ENCODE results near the gene CNN2. TPM values are rescaled to one million over a fixed set of nuclear protein-coding genes. Genes with fewer than 3 reads are reported as not detected.

The CNN2 gene
- total RNA-seq, 4 donors from 2014 or later = 60.7 to 88.2 (median 82.2) TPM

DNA sequence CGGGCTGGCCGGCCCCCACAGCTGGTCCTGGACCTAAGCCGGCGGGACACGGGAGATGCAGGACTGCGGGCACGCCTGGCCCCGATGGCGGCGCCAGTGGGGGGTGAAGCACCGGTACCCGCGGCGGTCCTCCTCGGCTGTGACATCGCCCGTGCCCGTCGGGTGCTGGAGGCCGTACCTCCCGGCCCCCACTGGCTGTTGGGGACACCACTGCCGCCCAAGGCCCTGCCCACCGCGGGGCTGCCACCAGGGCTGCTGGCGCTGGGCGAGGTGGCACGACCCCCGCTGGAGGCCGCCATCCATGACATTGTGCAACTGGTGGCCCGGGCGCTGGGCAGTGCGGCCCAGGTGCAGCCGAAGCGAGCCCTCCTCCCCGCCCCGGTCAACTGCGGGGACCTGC lies 23.1 kb upstream of the CNN2 start:
- intact Hi-C loops (cut with DNase I) = no loop called here
- Histone ChIP-seq H3K9me3 (no peaks in the 10 kb centered on the region), H3K36me3 (peaks cover 0 to 2% of the 10 kb centered on the region in 2 donors), H3K27ac (no peak overlapping the region), H3K27me3 (no peaks in the 10 kb centered on the region), H3K4me3 (replicated peaks in 1 of 3) (no peak overlapping the region), H3K4me1 (peaks cover 0 to 13% of the 10 kb centered on the region in 2 donors)
- WGBS, 2 donors = 83% methylated on average over 7 of the region's 37 CpGs; no CpG with 5 or more reads in 1 of the 2 donors
- DNase-seq = no peak
- TF ChIP-seq POLR2A (IDR thresholded peaks at IDR 0.05) = no peak
- TF ChIP-seq, protein P1, sequence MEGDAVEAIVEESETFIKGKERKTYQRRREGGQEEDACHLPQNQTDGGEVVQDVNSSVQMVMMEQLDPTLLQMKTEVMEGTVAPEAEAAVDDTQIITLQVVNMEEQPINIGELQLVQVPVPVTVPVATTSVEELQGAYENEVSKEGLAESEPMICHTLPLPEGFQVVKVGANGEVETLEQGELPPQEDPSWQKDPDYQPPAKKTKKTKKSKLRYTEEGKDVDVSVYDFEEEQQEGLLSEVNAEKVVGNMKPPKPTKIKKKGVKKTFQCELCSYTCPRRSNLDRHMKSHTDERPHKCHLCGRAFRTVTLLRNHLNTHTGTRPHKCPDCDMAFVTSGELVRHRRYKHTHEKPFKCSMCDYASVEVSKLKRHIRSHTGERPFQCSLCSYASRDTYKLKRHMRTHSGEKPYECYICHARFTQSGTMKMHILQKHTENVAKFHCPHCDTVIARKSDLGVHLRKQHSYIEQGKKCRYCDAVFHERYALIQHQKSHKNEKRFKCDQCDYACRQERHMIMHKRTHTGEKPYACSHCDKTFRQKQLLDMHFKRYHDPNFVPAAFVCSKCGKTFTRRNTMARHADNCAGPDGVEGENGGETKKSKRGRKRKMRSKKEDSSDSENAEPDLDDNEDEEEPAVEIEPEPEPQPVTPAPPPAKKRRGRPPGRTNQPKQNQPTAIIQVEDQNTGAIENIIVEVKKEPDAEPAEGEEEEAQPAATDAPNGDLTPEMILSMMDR (IDR thresholded peaks at IDR 0.05) = no peak

GRCh38 chr19:1004204-1004802 lies 22.1 kb upstream of the CNN2 start:
- no peak for DNase-seq
- Histone ChIP-seq H3K27ac (no peak overlapping the region), H3K4me1 (peaks cover 0 to 13% of the 10 kb centered on the region in 2 donors), H3K36me3 (peaks cover 0 to 10% of the 10 kb centered on the region in 2 donors), H3K27me3 (no peaks in the 10 kb centered on the region), H3K9me3 (no peaks in the 10 kb centered on the region), H3K4me3 (replicated peaks in 1 of 3) (no peak overlapping the region)
- 78 to 79% methylated on average over 10 to 20 of the region's 32 CpGs for WGBS, 2 donors
- intact Hi-C loops (cut with DNase I) = no loop called here
- no peak for TF ChIP-seq POLR2A (IDR thresholded peaks at IDR 0.05)
- TF ChIP-seq, protein P1 (IDR thresholded peaks at IDR 0.05) = no peak

DNA sequence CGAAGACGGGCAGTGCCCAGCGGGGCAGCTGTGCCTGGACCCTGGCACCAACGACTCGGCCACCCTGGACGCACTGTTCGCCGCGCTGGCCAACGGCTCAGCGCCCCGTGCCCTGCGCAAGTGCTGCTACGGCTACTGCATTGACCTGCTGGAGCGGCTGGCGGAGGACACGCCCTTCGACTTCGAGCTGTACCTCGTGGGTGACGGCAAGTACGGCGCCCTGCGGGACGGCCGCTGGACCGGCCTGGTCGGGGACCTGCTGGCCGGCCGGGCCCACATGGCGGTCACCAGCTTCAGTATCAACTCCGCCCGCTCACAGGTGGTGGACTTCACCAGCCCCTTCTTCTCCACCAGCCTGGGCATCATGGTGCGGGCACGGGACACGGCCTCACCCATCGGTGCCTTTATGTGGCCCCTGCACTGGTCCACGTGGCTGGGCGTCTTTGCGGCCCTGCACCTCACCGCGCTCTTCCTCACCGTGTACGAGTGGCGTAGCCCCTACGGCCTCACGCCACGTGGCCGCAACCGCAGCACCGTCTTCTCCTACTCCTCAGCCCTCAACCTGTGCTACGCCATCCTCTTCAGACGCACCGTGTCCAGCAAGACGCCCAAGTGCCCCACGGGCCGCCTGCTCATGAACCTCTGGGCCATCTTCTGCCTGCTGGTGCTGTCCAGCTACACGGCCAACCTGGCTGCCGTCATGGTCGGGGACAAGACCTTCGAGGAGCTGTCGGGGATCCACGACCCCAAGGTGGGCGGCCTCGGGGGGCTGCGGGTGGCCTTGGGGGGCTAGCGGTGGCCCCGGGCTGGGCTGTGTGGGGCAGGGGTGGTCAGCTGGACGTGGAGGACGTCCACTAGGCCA lies 21.4 kb upstream of the CNN2 start:
- H3K27me3 ChIP-seq = no peaks in the 10 kb centered on the region
- 90 to 93% methylated on average over 59 to 66 of the region's 70 CpGs for WGBS, 2 donors
- no peak overlapping the region for H3K27ac ChIP-seq
- TF ChIP-seq POLR2A (IDR thresholded peaks at IDR 0.05) = no peak
- TF ChIP-seq, protein P1 (IDR thresholded peaks at IDR 0.05) = no peak
- no peaks in the 10 kb centered on the region for H3K9me3 ChIP-seq
- H3K4me3 ChIP-seq (replicated peaks in 1 of 3) = no peak overlapping the region
- peaks cover 5 to 14% of the 10 kb centered on the region in 2 donors for H3K36me3 ChIP-seq
- peaks cover 0 to 12% of the 10 kb centered on the region in 2 donors for H3K4me1 ChIP-seq
- no peak for DNase-seq
- intact Hi-C loops (cut with DNase I) = no loop called here

- Histone ChIP-seq H3K27ac (no peak overlapping the region), H3K27me3 (no peaks in the 10 kb centered on the region), H3K9me3 (no peaks in the 10 kb centered on the region), H3K4me3 (replicated peaks in 1 of 3) (no peak overlapping the region), H3K36me3 (peaks cover 23 to 32% of the 10 kb centered on the region in 2 donors), H3K4me1 (no peaks in the 10 kb centered on the region)
- DNase-seq = no peak
- WGBS, 2 donors = 84 to 88% methylated on average over 23 to 25 of the region's 27 CpGs
- no peak for TF ChIP-seq POLR2A (IDR thresholded peaks at IDR 0.05)
- TF ChIP-seq, protein P1 (IDR thresholded peaks at IDR 0.05) = no peak
- intact Hi-C loops (cut with DNase I) = no loop called here
Measured at GRCh38 chr19:1006711-1007398, 19.6 kb upstream of the CNN2 start.

Data from thyroid gland (tissue), 4 donors.